SU-DHL-6 (cell line): ENCODE data around the gene AFF2.

Experiments
- CTCF ChIP-seq: fragments of 200-600 bp; sonication (generic); IDR thresholded peaks from one replicate; pipeline ENCODE4 v1.5.1; 2017; ENCODE audit warnings: antibody characterized with exemption, mild to moderate bottlenecking, low read length, moderate library complexity; ENCODE audit not compliant: insufficient read depth, poor library complexity, severe bottlenecking
- EZH2phosphoT487 ChIP-seq: fragments of 200-600 bp; sonication (generic), shearing (Covaris generic); conservative IDR thresholded peaks from 2 replicates; pipeline ENCODE4 v1.6.1; 2018; ENCODE audit warnings: mild to moderate bottlenecking, antibody characterized with exemption, low read length, moderate library complexity, mixed read lengths

GRCh38 chrX:148806145-148806870 is 305.9 kb downstream of the AFF2 start:
- TF ChIP-seq CTCF (no peak), EZH2phosphoT487 (no peak)
